ENCODE results near the gene DNAJA2.

GRCh38 chr16:46976550-46976949, 3.1 kb upstream of the DNAJA2 start:
- no peak for TF ChIP-seq RAD21 (IDR thresholded peaks at IDR 0.05 in 1 of 2, conservative IDR thresholded peaks at IDR 0.05 in 1 of 2; ENCODE audit: low read depth in 2 of 2, low read length in 2 of 2)
- TF ChIP-seq CTCF (IDR thresholded peaks at IDR 0.05; ENCODE audit: control extremely low read depth in 1 of 3, insufficient read depth in 1 of 3, low read depth in 1 of 3, low read length in 3 of 3): no peak
- TF ChIP-seq EZH2 (IDR thresholded peaks at IDR 0.05; ENCODE audit: low read depth, low read length, severe bottlenecking): no peak
- no peak for TF ChIP-seq EP300 (IDR thresholded peaks at IDR 0.05; ENCODE audit: borderline replicate concordance in 1 of 2, low read depth in 2 of 2, low read length in 2 of 2)
- no peak for TF ChIP-seq RFX5 (IDR thresholded peaks at IDR 0.05; ENCODE audit: borderline replicate concordance, low read depth, low read length)
- no peak for TF ChIP-seq ATF3 (IDR thresholded peaks at IDR 0.05; ENCODE audit: insufficient read depth, low read depth, low read length)
- TF ChIP-seq POLR2A (IDR thresholded peaks at IDR 0.05; ENCODE audit: control extremely low read depth in 1 of 2, low read depth in 2 of 2, low read length in 2 of 2): no peak

All from H1 (cell line).